Measurements from ENCODE around the gene FUT2.

The FUT2 gene

GRCh38 chr19:48751845-48752495 is 56.2 kb downstream of the FUT2 start:
- no peak for DNase-seq (ENCODE audit: low read depth)
- H3K4me3 ChIP-seq (ENCODE audit: control insufficient read depth, low read depth, low read length), result peak overlapping the region; percentile 6
- no peak for TF ChIP-seq CTCF (conservative IDR thresholded peaks at IDR 0.05; ENCODE audit: control insufficient read depth, insufficient read depth, low read depth, low read length)

DNA sequence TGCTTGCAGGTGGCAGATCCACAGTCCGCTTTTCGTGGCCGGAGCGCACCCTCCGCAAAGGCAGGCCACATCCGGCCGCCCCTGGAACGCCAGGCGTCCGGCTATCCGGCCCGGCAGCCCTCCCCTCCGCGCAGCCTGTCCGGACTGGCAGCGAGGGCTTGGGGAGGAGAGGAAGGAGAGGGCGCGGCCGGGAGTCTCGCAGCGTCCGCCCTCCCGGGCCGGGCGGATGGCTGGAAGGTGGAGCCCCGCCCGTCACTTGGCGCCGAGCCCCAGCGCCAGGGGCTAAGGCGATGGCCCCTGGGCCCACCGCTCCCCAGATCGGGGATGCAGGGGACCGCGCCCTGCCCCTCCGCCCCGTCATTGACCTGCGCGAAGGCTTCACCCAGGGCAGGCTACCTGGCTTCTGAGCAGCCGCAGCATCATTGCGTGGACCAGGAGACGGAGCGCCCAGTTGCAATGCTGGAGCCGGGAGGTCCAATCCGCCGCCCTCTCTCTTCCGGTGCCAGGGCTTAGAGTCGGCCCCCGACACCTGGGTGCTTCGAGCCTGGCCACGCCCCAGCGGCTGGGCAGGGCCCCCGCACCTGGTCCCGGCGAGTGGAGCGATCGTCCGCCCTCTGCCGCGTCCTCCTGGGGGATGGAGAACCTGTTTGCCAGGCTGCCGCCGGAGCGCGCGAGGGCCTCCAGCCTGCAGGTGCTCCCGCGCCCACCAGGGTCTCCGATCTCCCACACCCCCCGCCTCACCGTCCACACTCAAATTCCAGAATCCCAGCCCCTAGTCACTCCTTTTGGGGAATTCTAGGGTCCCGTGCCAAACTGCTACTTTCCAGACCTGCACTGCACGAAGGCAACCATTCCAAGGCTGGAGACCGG is 57.0 kb downstream of the FUT2 start, which contains the start of gene FUT1:
Gene FUT1 (minus strand): TSS at position 146 of the 870 bp plus-strand sequence. CDS start 1,360 bp downstream, outside the sequence.
- H3K4me3 ChIP-seq (ENCODE audit: control insufficient read depth, low read depth, low read length), result peak within 1 kb of the TSS; percentile 6
- DNase-seq (ENCODE audit: low read depth), result no peak
- no peak for TF ChIP-seq CTCF (conservative IDR thresholded peaks at IDR 0.05; ENCODE audit: control insufficient read depth, insufficient read depth, low read depth, low read length)

DNA sequence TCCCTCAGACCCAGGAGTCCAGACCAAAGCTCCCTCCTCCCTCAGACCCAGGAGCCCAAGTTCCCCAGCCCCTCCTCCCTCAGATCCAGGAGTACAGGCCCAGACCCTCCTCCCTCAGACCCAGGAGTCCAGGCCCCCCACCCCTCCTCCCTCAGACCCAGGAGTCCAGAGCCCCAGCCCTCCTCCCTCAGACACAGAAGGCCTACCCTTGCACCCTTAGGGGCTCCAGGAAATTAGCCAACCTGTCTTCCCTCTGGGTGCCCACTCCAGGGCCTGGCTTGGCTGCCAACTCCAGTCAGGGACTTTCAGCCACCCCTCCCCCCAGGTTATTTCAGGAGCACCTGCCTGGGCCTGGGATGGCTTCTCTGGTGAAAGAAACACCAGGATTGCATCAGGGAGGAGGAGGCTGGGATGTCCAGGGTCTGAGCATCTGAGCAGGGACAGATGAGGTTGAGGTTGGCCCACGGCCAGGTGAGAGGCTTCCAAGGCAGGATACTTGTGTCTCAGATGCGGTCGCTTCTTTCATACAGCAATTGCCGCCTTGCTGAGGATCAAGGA is 59.4 kb downstream of the FUT2 start, which contains the start of gene FGF21:
Gene FGF21 (plus strand): TSS at position 441 of the 558 bp plus-strand sequence. CDS start 713 bp downstream, outside the sequence.
- H3K4me3 ChIP-seq (ENCODE audit: control insufficient read depth, low read depth, low read length), result no peak within 1 kb of the TSS
- DNase-seq (ENCODE audit: low read depth), result no peak
- no peak for TF ChIP-seq CTCF (conservative IDR thresholded peaks at IDR 0.05; ENCODE audit: control insufficient read depth, insufficient read depth, low read depth, low read length)
